NCI-H2196 (cell line): ENCODE measurements around the gene TMIGD3.

Source experiments
- DNase-seq: peaks from one replicate; lab custom pipeline; 2025; ENCODE audit not compliant: unreplicated experiment; lab: John Stamatoyannopoulos, UW

The TMIGD3 gene

GRCh38 chr1:111476214-111476613 lies 27.2 kb downstream of the TMIGD3 start:
- DNase-seq, result no peak

GRCh38 chr1:111475701-111476100 lies 27.7 kb downstream of the TMIGD3 start:
- DNase-seq, result no peak

- DNase-seq, result no peak
Measured at GRCh38 chr1:111474521-111474920, 28.9 kb downstream of the TMIGD3 start.

DNA sequence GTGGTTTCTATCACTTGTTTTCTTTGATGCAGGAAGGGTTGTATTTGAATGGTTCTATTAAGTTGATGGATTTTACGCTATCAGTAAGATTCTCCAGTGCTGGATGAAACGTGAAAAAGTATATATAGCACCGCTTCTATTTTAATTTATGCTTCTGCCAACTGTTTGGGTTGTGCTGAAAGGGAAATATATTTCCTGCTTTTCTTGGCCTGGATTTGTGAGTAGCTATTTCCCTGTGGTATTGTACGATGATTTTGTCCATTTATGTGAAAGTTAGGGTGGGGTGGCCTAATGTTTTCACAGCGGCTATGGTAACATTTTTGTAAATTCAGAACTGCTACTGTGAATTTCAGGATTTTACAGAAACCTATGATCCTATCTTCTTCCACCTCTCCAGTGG lies 29.3 kb downstream of the TMIGD3 start:
- DNase-seq, result no peak

DNA sequence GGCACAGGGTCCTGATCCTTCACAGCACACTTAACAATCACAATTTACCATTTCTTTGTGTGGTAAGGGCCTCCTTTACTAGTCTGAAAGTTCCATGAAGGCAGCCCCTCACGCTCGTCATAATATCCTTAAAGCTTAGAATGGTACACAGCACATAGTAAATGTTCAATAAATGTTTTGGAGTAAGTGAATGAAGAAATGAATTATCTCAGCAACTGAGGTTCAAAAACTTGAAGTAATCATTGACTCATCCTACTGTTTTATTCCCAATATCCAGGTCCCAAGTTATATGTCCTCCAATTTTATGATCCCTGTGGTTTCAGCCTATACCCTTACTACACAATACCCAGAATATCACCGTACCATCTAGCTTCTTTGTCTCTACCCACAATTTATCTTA lies 31.9 kb downstream of the TMIGD3 start:
- no peak for DNase-seq

GRCh38 chr1:111471012-111471411 lies 32.4 kb downstream of the TMIGD3 start:
- no peak for DNase-seq

- DNase-seq, result no peak
Measured at GRCh38 chr1:111470596-111470995, 32.8 kb downstream of the TMIGD3 start.

DNA sequence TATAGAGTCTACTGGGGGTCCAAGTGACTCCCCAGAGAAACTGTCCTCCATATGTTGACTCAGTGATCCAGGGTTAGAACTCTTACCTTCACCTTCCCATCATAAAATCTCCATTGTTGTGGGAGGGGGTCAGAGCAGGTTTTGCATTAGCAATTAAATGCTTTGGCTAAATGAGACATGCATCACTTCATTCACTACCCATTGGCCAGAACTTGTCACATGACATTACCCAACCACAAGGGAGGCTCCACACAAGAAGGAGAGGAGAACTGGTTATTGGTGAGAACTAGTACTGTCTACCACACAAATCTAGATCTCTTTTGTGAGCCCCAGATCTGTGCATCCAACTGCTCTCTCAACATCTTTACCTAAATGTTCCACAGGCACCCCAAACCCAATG lies 33.9 kb downstream of the TMIGD3 start:
- DNase-seq, result no peak

GRCh38 chr1:111468717-111469100 lies 34.7 kb downstream of the TMIGD3 start:
- no peak for DNase-seq

- no peak for DNase-seq
Measured at GRCh38 chr1:111467865-111468716, 35.3 kb downstream of the TMIGD3 start.

DNA sequence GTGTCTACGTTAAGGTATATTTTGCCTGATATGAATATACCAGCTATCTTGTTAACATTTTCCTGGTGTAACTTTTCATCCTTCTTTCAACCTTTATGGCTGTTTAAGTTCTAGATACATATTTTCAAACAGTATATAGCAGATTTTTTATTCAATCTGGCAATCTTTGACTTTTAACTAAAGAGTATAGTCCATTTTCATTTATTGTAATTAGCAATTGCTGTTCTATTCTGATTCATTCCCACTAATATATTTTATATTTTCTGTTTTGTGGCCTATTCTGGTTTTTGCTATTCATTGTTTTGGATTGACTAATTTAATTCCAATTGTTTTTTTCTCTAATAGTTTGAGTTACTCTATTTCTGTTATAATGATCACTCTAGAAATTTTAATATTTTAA lies 37.0 kb downstream of the TMIGD3 start:
- no peak for DNase-seq

DNA sequence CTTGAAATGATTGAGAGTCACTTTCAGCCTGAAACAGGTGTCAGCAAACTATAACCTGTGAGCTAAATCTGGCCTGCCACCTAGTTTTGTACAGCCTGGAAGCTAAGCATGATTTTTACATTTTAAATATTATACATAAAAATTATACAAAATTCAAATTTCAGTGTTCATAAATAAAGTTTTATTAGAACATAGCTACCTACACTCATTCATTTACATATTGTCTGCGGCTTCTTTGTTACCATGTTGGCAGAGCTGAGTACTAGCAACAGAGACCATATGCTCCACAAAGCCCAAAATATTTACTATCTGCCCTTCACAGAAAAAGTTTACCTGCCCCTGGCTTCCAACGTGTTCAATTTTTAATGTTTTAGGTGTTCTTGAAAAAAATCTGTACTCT lies 37.7 kb downstream of the TMIGD3 start:
- no peak for DNase-seq

DNA sequence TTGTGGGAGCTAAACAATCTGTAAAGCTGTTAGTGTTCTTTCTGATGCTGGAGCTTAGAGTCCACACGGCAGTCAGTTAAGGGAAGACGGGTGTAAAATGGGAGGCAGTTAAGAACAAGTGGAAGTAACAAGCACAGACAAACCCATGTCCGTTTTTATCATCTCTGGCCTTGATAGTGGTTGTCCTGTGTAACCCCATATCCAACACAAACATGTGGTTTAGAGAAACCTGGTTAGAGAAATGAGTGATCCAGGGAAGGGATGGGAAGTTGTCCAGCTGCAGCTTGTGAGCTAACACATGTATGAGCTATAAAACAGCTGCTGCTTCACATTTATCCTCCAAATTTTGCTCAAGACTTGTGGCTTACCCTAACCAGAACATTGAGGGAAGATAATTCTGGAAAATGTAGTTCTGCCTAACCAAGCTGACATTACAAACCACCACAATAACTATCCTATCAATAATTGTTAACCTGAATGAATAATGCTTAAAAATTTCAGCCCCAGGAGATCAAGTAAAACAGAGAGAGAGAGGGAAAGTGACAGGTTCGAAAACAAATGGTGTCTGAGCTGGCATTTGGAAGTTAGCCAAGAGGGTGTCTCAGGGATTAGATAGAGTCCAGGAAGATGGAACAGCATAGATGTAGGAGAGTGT lies 40.3 kb downstream of the TMIGD3 start:
- no peak for DNase-seq

DNA sequence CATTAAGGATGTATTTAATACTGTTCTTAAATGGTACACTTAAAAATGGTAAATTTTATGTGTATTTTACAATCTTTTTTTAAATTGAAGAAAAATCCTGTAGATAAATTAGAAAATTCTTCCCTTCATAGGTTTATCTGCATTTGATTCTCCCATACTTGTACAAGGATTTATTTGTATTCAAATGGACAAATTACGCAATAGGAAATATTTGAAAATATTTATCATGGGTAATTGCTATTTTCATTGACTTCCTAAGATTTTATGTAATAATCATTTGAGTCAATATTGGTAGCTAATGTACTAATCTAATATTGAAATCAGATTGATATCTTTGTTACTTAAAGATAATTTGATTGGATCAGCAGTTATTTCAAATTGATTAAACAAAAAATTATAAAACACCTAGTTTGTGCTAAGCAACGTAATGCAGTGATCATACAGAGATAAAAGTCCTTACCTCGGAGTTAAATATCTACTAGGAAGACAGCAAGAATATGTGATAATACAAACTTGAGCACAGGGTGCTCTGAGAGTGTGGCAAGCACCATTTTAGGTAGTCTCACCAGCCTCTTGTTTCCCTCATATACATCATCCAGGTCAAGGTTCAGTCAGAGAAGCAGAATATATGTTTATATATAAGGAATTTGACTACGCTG lies 40.9 kb downstream of the TMIGD3 start:
- no peak for DNase-seq

DNA sequence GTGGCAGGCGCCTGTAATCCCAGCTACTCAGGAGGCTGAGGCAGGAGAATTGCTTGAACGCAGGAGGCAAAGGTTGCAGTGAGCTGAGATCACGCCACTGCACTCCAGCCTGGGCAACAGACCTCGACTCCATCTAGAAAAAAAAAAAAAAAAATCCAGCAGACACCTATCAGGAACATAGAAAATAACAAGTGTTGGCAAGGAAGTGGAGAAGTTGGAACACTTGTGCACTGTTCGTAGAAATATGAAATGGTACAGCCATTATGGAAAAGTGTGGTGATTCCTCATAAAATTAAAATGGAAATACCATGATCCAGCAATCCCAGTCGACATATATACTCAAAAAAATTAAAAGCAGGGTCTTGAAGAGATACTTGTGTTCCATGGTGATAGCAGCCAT lies 41.7 kb downstream of the TMIGD3 start:
- no peak for DNase-seq

DNA sequence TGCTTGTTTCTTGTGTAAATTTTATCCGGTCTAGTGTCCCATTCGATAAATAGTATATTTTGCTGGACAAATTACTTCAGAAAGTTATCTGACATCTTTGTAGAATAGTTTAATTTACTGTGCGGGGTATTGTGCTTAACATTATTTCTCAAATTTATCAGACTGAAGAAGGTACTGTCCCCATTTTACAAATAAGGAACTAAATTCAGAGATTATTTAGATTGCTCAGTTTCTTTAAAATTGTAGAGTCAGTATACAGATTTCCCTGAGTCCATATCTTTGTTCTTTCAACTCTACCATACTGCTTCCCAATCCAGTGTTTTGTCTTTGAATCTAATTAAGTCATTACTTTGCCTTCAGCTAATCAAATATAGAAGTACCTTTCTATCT lies 47.8 kb downstream of the TMIGD3 start:
- no peak for DNase-seq

DNA sequence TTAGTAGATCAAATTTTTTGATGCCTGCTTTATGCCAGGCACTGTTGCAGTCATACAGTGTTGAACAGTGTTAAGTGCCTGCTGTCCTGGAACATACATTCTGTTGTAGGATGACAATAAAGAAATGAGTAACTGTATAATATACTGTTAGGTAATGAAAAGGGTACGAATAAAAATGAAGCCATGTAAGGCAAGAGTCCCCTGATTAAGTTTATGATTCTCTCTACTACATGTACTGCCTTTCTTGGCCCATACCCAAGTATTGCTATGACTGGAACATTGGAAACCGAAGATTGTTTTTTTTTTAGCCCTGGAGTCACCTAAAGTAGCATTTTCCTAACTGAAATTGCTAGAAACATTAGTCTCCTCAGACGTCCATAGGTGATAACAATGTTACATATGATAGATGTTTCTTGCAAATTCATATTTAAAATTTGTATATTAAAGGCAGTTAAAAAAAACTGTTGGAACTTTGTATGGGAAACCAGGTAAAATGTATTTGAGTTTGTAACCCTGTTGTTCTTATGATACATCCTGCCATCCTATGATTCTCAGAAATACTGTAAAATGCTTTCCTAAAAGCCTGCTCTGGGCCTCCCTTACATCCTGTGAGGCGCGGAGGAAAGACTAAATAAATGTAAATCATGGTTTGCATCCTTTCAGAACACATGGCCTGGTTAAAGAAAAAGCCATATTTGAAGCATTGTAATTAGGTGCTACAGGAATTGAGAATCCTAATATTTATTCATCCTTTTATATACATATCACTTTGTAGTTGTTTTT lies 48.4 kb downstream of the TMIGD3 start:
- DNase-seq, result no peak

GRCh38 chr1:111453706-111454105 lies 49.7 kb downstream of the TMIGD3 start:
- no peak for DNase-seq

- DNase-seq, result no peak
Measured at GRCh38 chr1:111452581-111452980, 50.9 kb downstream of the TMIGD3 start.

- no peak for DNase-seq
Measured at GRCh38 chr1:111450185-111450584, 53.2 kb downstream of the TMIGD3 start.

GRCh38 chr1:111449703-111450017 lies 53.8 kb downstream of the TMIGD3 start:
- DNase-seq, result no peak
